Mesendoderm (in vitro differentiated cells): ENCODE measurements around the gene PRM3.

ENCODE experiments used
- DNase-seq: peaks from one replicate; pipeline ENCODE4 v3.0.0; 2013
- H2AK5ac ChIP-seq: 2 replicates; pipeline ENCODE4 v1.6.1; 2013; ENCODE audit warnings: low read length, inconsistent platforms
- H2BK120ac ChIP-seq: 2 replicates; pipeline ENCODE4 v1.6.1; 2013; ENCODE audit warnings: low read depth, mild to moderate bottlenecking, low read length, moderate library complexity, mixed read lengths
- H2BK15ac ChIP-seq: replicated peaks from 2 replicates; pipeline ENCODE4 v1.6.1; 2013; ENCODE audit warnings: low read depth, mild to moderate bottlenecking, moderate library complexity
- H2BK5ac ChIP-seq: 2 replicates; pipeline ENCODE4 v1.6.1; 2013; ENCODE audit warnings: low read length, inconsistent platforms
- H3K18ac ChIP-seq: 2 replicates; pipeline ENCODE4 v1.6.1; 2013; ENCODE audit warnings: mild to moderate bottlenecking, low read length, mixed read lengths
- H3K23ac ChIP-seq: one replicate; pipeline ENCODE4 v1.6.1; 2013; ENCODE audit warnings: low read length
- H3K27ac ChIP-seq: 2 replicates; pipeline ENCODE4 v1.5.1; 2013; ENCODE audit warnings: low read depth, mild to moderate bottlenecking, inconsistent platforms, low read length, moderate library complexity
- H3K27me3 ChIP-seq: 2 replicates; pipeline ENCODE4 v1.6.1; 2013; ENCODE audit warnings: low read length, control low read depth, mild to moderate bottlenecking, inconsistent platforms; ENCODE audit not compliant: insufficient read depth, poor library complexity
- H3K36me3 ChIP-seq: 2 replicates; pipeline ENCODE4 v1.6.1; 2013; ENCODE audit warnings: low read length, inconsistent platforms; ENCODE audit not compliant: control insufficient read depth, insufficient read depth
- H3K4ac ChIP-seq: one replicate; pipeline ENCODE4 v1.6.1; 2013; ENCODE audit warnings: low read depth, mild to moderate bottlenecking, low read length, moderate library complexity
- H3K4me1 ChIP-seq: 2 replicates; pipeline ENCODE4 v1.6.1; 2013; ENCODE audit warnings: low read depth, low read length, inconsistent platforms; ENCODE audit not compliant: control insufficient read depth
- H3K4me2 ChIP-seq: 2 replicates; pipeline ENCODE4 v1.6.1; 2013; ENCODE audit warnings: low read length
- H3K4me3 ChIP-seq: 2 replicates; pipeline ENCODE4 v1.5.1; 2013; ENCODE audit warnings: mild to moderate bottlenecking, low read length
- H3K56ac ChIP-seq: one replicate; pipeline ENCODE4 v1.6.1; 2013; ENCODE audit warnings: low read length
- H3K79me1 ChIP-seq: 2 replicates; pipeline ENCODE4 v1.6.1; 2013; ENCODE audit warnings: low read length, inconsistent platforms
- H3K79me2 ChIP-seq: 2 replicates; pipeline ENCODE4 v1.6.1; 2013; ENCODE audit warnings: mild to moderate bottlenecking, low read length; ENCODE audit not compliant: control insufficient read depth, insufficient read depth
- H3K9ac ChIP-seq: 2 replicates; pipeline ENCODE4 v1.6.1; 2013; ENCODE audit warnings: low read length, inconsistent platforms
- H4K5ac ChIP-seq: one replicate; pipeline ENCODE4 v1.6.1; 2013; ENCODE audit warnings: low read length
- H4K8ac ChIP-seq: one replicate; pipeline ENCODE4 v1.6.1; 2013; ENCODE audit warnings: low read depth, mild to moderate bottlenecking, control low read depth, low read length, moderate library complexity
- WGBS: extraction: QIAGEN DNeasy Blood & Tissue Kit; methylation state at CpG from one replicate; pipeline ENCODE4 v1.1.7; 2013; ENCODE audit warnings: low lambda C conversion rate, missing lambda C conversion rate; ENCODE audit not compliant: insufficient coverage; ENCODE audit errors: extremely low coverage; 5-methylcytosine and 5-hydroxymethylcytosine counted together

PRM3 gene

GRCh38 chr16:11307639-11308492 is 34.4 kb upstream of the PRM3 start:
- Histone ChIP-seq H3K4me3 (no peak overlapping the region), H3K27me3 (no peaks in the 10 kb centered on the region), H3K4ac (no peak overlapping the region), H3K4me1 (peaks cover 4% of the 10 kb centered on the region), H3K79me1 (no peaks in the 10 kb centered on the region), H3K36me3 (no peaks in the 10 kb centered on the region), H3K23ac (peak overlapping the region; percentile 11), H4K8ac (no peak overlapping the region), H3K4me2 (no peak overlapping the region), H3K18ac (no peak overlapping the region), H2BK5ac (no peak overlapping the region), H3K9ac (no peak overlapping the region), H3K79me2 (no peaks in the 10 kb centered on the region), H4K5ac (no peak overlapping the region), H2BK15ac (no peak overlapping the region), H3K27ac (no peak overlapping the region), H2BK120ac (no peak overlapping the region), H3K56ac (peak overlapping the region; percentile 53), H2AK5ac (peak overlapping the region; percentile 62)
- DNase-seq, result no peak
- no CpG with 5 or more reads among the region's 21 CpGs for WGBS

GRCh38 chr16:11306997-11307638 is 33.7 kb upstream of the PRM3 start:
- no peak overlapping the region for H3K4me3 ChIP-seq
- H3K23ac ChIP-seq, result no peak overlapping the region
- H3K56ac ChIP-seq, result peak overlapping the region; percentile 17
- H3K27me3 ChIP-seq, result no peaks in the 10 kb centered on the region
- H2BK5ac ChIP-seq, result no peak overlapping the region
- H3K18ac ChIP-seq, result no peak overlapping the region
- no peak overlapping the region for H3K9ac ChIP-seq
- H3K79me1 ChIP-seq, result no peaks in the 10 kb centered on the region
- no peaks in the 10 kb centered on the region for H3K79me2 ChIP-seq
- H4K5ac ChIP-seq, result no peak overlapping the region
- WGBS, result no CpG with 5 or more reads among the region's 7 CpGs
- H2AK5ac ChIP-seq, result no peak overlapping the region
- no peak overlapping the region for H3K27ac ChIP-seq
- no peak overlapping the region for H3K4ac ChIP-seq
- no peak overlapping the region for H2BK15ac ChIP-seq
- no peak overlapping the region for H4K8ac ChIP-seq
- H3K4me1 ChIP-seq, result no peaks in the 10 kb centered on the region
- DNase-seq, result no peak
- H2BK120ac ChIP-seq, result no peak overlapping the region
- H3K36me3 ChIP-seq, result no peaks in the 10 kb centered on the region
- no peak overlapping the region for H3K4me2 ChIP-seq

GRCh38 chr16:11306381-11306780 is 33.0 kb upstream of the PRM3 start:
- Histone ChIP-seq H2BK5ac (peak overlapping the region; percentile 21), H3K23ac (no peak overlapping the region), H3K4me3 (no peak overlapping the region), H3K27ac (no peak overlapping the region), H3K79me2 (no peaks in the 10 kb centered on the region), H3K27me3 (no peaks in the 10 kb centered on the region), H4K5ac (no peak overlapping the region), H2BK120ac (no peak overlapping the region), H3K4me2 (no peak overlapping the region), H3K4me1 (no peaks in the 10 kb centered on the region), H4K8ac (no peak overlapping the region), H2AK5ac (no peak overlapping the region), H2BK15ac (no peak overlapping the region), H3K18ac (peak overlapping the region; percentile 6), H3K36me3 (no peaks in the 10 kb centered on the region), H3K4ac (peak overlapping the region; percentile 19), H3K9ac (no peak overlapping the region), H3K56ac (no peak overlapping the region), H3K79me1 (no peaks in the 10 kb centered on the region)
- WGBS, result no CpG with 5 or more reads among the region's 8 CpGs
- peak; percentile 91 for DNase-seq

- no peak overlapping the region for H3K18ac ChIP-seq
- H4K5ac ChIP-seq, result no peak overlapping the region
- no peak overlapping the region for H2AK5ac ChIP-seq
- no peaks in the 10 kb centered on the region for H3K36me3 ChIP-seq
- H2BK5ac ChIP-seq, result no peak overlapping the region
- no peak overlapping the region for H2BK120ac ChIP-seq
- peak overlapping the region; percentile 20 for H3K56ac ChIP-seq
- no peaks in the 10 kb centered on the region for H3K79me1 ChIP-seq
- no peak overlapping the region for H3K4me2 ChIP-seq
- no peak overlapping the region for H3K23ac ChIP-seq
- H3K4me1 ChIP-seq, result no peaks in the 10 kb centered on the region
- H2BK15ac ChIP-seq, result no peak overlapping the region
- no peak for DNase-seq
- H3K79me2 ChIP-seq, result no peaks in the 10 kb centered on the region
- no peak overlapping the region for H3K9ac ChIP-seq
- no peaks in the 10 kb centered on the region for H3K27me3 ChIP-seq
- no peak overlapping the region for H3K27ac ChIP-seq
- no CpG with 5 or more reads among the region's 18 CpGs for WGBS
- H3K4ac ChIP-seq, result no peak overlapping the region
- no peak overlapping the region for H3K4me3 ChIP-seq
- H4K8ac ChIP-seq, result no peak overlapping the region
These were observed 30.1 kb upstream of the PRM3 start for GRCh38 chr16:11303405-11304138.

- Histone ChIP-seq H3K4me1 (no peaks in the 10 kb centered on the region), H3K27ac (no peak overlapping the region), H3K27me3 (no peaks in the 10 kb centered on the region), H4K5ac (no peak overlapping the region), H3K9ac (no peak overlapping the region), H3K56ac (no peak overlapping the region), H3K79me1 (no peaks in the 10 kb centered on the region), H2BK5ac (no peak overlapping the region), H3K4ac (no peak overlapping the region), H4K8ac (no peak overlapping the region), H3K36me3 (no peaks in the 10 kb centered on the region), H3K18ac (no peak overlapping the region), H2BK120ac (no peak overlapping the region), H3K4me3 (no peak overlapping the region), H2BK15ac (no peak overlapping the region), H2AK5ac (no peak overlapping the region), H3K79me2 (no peaks in the 10 kb centered on the region), H3K23ac (no peak overlapping the region), H3K4me2 (no peak overlapping the region)
- DNase-seq, result no peak
- no CpG with 5 or more reads among the region's 4 CpGs for WGBS
These were observed 29.5 kb upstream of the PRM3 start for GRCh38 chr16:11302977-11303376.
